ENCODE measurements around the gene RBM19. TPM values are rescaled to one million over a fixed set of nuclear protein-coding genes. Genes with fewer than 3 reads are reported as not detected.

RBM19 gene
- total RNA-seq, 1 donor = 22.6 TPM

GRCh38 chr12:113823016-113823415 is 143.1 kb downstream of the RBM19 start:
- TF ChIP-seq, protein P1, sequence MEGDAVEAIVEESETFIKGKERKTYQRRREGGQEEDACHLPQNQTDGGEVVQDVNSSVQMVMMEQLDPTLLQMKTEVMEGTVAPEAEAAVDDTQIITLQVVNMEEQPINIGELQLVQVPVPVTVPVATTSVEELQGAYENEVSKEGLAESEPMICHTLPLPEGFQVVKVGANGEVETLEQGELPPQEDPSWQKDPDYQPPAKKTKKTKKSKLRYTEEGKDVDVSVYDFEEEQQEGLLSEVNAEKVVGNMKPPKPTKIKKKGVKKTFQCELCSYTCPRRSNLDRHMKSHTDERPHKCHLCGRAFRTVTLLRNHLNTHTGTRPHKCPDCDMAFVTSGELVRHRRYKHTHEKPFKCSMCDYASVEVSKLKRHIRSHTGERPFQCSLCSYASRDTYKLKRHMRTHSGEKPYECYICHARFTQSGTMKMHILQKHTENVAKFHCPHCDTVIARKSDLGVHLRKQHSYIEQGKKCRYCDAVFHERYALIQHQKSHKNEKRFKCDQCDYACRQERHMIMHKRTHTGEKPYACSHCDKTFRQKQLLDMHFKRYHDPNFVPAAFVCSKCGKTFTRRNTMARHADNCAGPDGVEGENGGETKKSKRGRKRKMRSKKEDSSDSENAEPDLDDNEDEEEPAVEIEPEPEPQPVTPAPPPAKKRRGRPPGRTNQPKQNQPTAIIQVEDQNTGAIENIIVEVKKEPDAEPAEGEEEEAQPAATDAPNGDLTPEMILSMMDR (IDR thresholded peaks at IDR 0.05; ENCODE audit: insufficient read depth, low read length) = no peak
- DNase-seq (ENCODE audit: low read depth) = no peak
- no peak overlapping the region for H3K4me3 ChIP-seq (ENCODE audit: low read depth, low read length)

DNA sequence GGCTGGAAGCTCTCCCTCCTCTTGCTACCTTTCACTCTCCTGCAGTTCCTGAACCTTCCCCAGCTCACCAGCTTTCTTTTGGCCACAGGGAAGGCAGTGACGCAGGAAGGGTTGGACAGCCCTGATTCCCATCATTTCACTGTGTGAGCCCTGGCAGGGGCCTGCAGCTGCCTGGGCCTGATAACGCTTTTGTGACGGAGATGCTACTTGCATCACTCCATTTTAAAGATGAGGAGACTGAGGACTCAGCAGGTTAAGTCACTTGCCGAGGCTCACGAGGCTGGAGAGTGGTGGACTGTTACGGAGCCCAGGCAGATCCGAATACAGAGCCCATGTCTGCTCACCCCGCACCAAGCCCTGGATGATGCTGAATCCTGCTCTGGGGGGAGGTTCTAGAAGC is 145.3 kb downstream of the RBM19 start:
- TF ChIP-seq, protein P1 (IDR thresholded peaks at IDR 0.05; ENCODE audit: insufficient read depth, low read length) = no peak

DNA sequence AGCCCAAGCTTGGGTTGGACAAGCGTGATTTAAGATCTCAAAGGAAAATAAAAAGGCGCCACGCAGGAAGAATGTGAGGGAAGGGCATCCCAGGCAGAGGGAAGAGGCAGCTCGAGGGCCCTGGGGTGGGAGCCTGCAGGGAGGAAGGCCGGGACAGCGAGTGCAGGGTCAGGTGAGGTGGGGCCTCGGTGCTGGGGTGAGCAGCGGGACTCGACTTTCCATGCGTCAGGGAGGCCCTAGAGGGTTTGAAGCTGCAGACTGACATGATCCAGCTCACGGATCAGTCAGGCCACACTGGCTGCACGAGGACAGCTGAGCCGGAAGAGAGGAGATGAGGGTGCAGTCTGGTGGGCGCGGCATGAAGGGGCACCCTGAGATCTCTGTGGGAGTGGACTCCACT is 145.8 kb downstream of the RBM19 start:
- DNase-seq (ENCODE audit: low read depth) = no peak
- TF ChIP-seq, protein P1 (IDR thresholded peaks at IDR 0.05; ENCODE audit: insufficient read depth, low read length) = no peak
- no peak overlapping the region for H3K4me3 ChIP-seq (ENCODE audit: low read depth, low read length)

More for the DNA sequence above, 145.3 kb downstream of the RBM19 start:
- DNase-seq (ENCODE audit: low read depth) = no peak
- no peak overlapping the region for H3K4me3 ChIP-seq (ENCODE audit: low read depth, low read length)

DNA sequence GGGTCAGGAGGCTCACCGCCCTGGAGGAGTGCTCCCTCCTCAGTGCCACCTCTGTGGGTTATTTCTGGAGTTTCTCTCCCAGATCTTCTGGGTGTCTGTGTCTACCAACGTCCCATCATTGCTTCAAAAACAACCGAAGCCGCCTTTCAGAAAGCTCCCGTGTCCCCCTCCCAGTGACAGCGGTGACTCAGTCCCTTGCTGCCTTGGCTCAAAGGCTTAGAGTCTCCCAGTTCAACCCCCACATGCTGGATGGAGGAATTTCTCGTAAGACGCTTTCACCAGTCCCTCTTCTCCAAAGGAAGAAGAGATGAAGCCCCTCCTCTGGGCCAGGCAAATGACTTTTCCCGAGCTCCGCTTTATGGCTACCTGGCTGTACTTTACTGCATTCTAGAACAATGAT is 146.6 kb downstream of the RBM19 start:
- no peak overlapping the region for H3K4me3 ChIP-seq (ENCODE audit: low read depth, low read length)

GRCh38 chr12:113818833-113819232 is 147.3 kb downstream of the RBM19 start:
- no peak for DNase-seq (ENCODE audit: low read depth)
- H3K4me3 ChIP-seq (ENCODE audit: low read depth, low read length) = no peak overlapping the region
- TF ChIP-seq, protein P1 (IDR thresholded peaks at IDR 0.05; ENCODE audit: insufficient read depth, low read length) = peak; percentile 45

More for the DNA sequence above, 146.6 kb downstream of the RBM19 start:
- TF ChIP-seq, protein P1 (IDR thresholded peaks at IDR 0.05; ENCODE audit: insufficient read depth, low read length) = no peak
- no peak for DNase-seq (ENCODE audit: low read depth)

DNA sequence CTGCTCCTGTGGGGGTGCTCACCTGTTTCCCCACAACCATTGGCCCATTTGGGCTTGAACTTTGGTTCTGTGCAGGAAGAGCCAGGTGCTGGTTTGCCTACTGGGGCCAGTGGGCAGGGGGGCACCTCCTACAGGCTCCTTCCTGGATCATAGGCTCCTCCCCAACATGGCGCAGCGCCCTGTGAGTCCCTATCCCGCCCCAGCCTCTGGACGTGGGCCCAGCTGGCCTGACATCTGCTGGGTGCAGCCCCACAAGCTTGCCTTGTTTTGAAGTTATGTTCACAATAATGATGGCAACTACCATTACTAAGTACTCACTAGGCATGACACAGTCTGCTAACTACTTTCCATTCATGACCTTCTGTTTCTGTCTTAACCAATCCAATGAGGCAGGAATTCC is 147.8 kb downstream of the RBM19 start:
- TF ChIP-seq, protein P1 (IDR thresholded peaks at IDR 0.05; ENCODE audit: insufficient read depth, low read length) = no peak
- H3K4me3 ChIP-seq (ENCODE audit: low read depth, low read length) = no peak overlapping the region
- no peak for DNase-seq (ENCODE audit: low read depth)

- TF ChIP-seq, protein P1 (IDR thresholded peaks at IDR 0.05; ENCODE audit: insufficient read depth, low read length) = no peak
- no peak overlapping the region for H3K4me3 ChIP-seq (ENCODE audit: low read depth, low read length)
- no peak for DNase-seq (ENCODE audit: low read depth)
Measured at GRCh38 chr12:113816866-113817265, 149.3 kb downstream of the RBM19 start.

All from fibroblast of the aortic adventitia (primary cell).